ENCODE results near the gene PDE6H.

- TF ChIP-seq CTCF (IDR thresholded peaks at IDR 0.05; ENCODE audit: low read depth, low read length, poor library complexity, severe bottlenecking) = no peak
- TF ChIP-seq EZH2phosphoT487 (IDR thresholded peaks at IDR 0.05; ENCODE audit: borderline replicate concordance, low read length) = no peak
Measured at GRCh38 chr12:14942196-14942931, 30.5 kb upstream of the PDE6H start.

All from DOHH2 (cell line).